ENCODE data around the gene EP400.

DNA sequence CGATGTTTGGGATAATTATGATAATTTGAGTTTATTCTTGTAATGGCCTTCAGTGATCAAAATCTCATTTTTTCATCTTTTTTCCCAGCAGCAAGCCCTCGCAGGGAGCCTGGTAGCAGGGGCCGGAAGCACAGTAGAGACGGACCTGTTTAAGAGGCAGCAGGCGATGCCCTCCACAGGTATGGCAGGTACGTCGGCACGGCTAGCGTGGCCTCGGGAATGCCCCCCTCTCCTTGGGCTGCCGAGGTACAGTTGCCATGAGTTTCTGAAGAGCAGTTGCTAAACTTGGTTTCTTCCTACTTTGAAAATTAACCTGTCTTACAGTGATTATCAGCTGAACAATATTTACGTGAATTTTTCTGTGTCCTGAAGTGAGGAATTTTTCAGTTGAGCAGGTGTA, 29.9 kb downstream of the EP400 start:
- TF ChIP-seq, protein P1, sequence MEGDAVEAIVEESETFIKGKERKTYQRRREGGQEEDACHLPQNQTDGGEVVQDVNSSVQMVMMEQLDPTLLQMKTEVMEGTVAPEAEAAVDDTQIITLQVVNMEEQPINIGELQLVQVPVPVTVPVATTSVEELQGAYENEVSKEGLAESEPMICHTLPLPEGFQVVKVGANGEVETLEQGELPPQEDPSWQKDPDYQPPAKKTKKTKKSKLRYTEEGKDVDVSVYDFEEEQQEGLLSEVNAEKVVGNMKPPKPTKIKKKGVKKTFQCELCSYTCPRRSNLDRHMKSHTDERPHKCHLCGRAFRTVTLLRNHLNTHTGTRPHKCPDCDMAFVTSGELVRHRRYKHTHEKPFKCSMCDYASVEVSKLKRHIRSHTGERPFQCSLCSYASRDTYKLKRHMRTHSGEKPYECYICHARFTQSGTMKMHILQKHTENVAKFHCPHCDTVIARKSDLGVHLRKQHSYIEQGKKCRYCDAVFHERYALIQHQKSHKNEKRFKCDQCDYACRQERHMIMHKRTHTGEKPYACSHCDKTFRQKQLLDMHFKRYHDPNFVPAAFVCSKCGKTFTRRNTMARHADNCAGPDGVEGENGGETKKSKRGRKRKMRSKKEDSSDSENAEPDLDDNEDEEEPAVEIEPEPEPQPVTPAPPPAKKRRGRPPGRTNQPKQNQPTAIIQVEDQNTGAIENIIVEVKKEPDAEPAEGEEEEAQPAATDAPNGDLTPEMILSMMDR (IDR thresholded peaks at IDR 0.05; ENCODE audit: poor library complexity), result no peak
- no peak for TF ChIP-seq EZH2 (IDR thresholded peaks at IDR 0.05; ENCODE audit: borderline replicate concordance)
